Choroid plexus epithelial cell (primary cell): Measurements from ENCODE around the gene PDCD4.

Experiments
- DNase-seq: peaks from one replicate; pipeline ENCODE4 v3.0.0-alpha.2; 2010; ENCODE audit warnings: low read depth
- H3K4me3 ChIP-seq: 2 replicates; pipeline ENCODE4 v1.5.1; 2011; ENCODE audit warnings: low read depth, mild to moderate bottlenecking, control low read depth, low read length, moderate library complexity
- TF ChIP-seq, protein P1 (sequence below): conservative IDR thresholded peaks from 2 replicates; pipeline ENCODE4 v1.5.1; 2011; ENCODE audit warnings: low read depth, mild to moderate bottlenecking, control low read depth, inconsistent platforms, low read length, moderate library complexity

PDCD4 gene

DNA sequence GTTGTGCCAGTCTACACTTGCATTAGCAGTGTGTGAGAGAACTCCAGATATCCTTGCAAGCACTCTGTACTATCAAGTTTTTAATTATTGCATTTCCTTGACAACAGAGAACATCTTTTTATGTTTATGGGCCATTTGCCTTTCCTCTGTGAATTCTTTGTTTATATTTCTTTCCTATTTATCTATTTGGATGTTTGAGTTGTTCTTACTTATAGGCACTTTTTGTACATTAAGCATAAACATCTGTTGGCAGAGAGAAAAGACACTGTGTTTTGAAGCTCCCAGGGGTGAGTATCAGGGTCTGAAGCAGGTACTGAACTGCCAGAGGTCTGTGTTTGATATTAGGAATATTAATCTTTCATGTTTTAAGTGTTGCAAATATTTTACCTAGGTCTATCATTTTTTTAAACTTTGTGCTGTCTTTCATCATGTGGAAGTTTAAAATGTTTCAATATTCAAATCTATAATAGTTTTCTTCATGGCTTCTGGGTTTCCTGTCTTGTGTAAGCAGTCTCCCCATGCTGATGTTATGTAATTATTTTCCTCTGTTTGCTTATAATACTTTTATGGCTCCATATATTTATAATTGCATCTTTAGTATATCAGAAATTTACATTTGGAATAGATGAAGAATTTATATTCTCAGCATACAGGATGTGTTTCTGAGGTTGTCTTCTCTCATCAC is 17.7 kb upstream of the PDCD4 start:
- no peak overlapping the region for H3K4me3 ChIP-seq
- TF ChIP-seq, protein P1, sequence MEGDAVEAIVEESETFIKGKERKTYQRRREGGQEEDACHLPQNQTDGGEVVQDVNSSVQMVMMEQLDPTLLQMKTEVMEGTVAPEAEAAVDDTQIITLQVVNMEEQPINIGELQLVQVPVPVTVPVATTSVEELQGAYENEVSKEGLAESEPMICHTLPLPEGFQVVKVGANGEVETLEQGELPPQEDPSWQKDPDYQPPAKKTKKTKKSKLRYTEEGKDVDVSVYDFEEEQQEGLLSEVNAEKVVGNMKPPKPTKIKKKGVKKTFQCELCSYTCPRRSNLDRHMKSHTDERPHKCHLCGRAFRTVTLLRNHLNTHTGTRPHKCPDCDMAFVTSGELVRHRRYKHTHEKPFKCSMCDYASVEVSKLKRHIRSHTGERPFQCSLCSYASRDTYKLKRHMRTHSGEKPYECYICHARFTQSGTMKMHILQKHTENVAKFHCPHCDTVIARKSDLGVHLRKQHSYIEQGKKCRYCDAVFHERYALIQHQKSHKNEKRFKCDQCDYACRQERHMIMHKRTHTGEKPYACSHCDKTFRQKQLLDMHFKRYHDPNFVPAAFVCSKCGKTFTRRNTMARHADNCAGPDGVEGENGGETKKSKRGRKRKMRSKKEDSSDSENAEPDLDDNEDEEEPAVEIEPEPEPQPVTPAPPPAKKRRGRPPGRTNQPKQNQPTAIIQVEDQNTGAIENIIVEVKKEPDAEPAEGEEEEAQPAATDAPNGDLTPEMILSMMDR = no peak
- DNase-seq = no peak

DNA sequence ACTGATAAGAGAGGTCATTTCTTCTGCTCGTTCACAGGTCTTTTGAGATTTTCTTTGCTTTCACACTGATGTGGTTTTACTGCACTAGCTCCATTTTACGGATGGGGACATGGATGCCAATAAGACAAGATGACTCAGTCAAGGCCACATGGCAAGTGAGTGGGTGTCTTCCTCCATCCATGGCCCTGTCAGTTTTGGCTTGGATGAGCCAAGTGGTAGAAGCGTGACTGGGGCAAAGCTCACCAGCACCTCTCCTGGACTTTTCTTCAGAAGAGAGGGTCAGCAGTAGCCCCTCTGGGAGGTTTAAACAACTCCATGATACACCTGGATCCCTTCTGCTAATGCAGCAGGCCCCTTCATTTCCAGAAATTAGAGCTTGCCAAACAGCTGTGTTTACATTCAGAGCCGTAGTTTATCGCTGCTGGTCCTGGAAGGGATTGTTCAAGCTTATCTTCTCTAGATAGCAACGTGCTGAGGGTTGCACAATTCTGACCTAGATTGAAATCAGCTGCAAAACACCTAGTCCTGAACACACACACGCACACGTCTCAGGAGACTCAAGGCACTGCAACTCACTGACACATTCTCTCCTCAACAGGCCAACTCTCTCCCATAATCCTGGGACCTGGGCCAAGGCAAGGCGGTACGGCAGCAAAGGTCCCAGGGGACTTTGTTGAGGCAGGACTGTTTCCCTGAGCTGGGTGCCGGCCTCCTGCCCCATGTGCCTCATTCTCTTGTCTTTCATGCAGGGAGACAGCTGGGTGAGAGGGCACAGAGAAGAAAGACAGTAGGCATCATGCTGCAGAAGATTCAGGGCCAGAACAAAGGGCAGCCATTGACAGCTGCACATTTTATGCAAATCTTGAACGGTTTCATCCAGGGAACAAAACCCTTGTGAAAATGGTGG is 14.2 kb upstream of the PDCD4 start:
- TF ChIP-seq, protein P1 = no peak
- DNase-seq = peak; percentile 72
- no peak overlapping the region for H3K4me3 ChIP-seq

DNA sequence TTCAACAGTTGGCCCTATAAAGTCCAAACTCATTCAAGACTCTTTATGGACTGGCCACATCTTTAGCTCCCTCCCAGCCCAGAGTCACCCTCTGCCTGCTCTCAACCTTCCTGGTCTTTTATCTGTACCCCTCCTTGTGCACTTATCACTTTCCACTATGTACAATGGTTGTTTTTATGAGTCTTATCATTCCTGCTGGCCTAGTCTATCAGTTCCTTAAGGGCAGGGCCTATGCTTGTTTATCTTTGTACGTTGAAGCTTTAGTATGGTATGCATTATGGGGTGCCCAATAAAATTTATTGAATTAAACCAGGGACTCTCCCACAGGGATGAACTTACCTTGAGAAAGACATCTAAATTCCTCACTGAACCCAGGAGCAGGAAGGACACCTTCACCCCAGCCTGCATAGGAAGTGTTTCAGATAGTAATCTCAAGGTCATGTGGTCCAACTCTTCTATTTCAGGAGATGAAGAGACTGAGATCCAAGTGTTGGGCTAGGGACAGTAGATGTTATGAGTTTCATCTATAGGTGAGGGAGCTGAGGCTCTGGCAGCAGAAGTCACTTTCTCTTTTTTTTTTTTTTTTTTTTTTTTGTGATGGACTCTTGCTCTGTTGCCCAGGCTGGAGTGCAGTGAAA is 13.3 kb upstream of the PDCD4 start:
- DNase-seq = no peak

DNA sequence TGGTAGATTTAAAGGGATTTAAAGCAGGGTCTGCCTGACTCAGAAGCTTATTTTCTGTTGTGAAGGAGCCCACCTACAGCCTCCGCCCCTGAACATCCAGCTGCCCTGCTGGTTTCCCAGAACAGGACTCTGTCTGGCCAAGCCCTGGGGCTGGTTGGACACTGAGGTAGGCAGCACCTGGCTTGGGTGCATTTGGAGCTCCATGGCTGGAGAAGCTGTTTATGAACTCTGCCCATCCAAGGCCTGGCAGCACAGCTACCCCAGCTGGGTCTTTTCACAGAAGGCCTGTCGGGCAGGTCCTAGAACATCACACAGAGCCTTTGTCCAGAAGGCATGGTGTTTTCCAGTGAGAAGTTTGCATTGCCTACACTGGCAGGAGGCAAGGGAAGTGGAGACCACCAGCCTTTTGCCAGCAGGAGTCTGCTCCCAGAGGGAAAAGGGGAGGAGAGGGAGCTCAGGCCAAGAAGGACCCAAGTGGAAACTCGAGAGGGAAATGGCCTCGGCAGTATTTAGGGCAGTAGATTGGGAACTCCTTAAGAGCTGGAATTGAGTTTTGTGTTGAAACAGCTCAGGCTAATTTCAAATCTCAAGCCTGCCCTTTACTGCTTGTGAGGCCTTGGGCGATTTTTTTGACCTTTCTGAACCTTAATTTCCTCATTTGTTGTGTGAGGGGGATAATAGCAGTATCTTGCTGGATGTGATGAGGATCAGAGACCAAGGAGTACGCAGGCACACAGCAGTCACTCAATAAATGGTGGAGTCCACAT is 12.3 kb upstream of the PDCD4 start:
- no peak for DNase-seq
- H3K4me3 ChIP-seq = no peak overlapping the region
- TF ChIP-seq, protein P1 = no peak

More for the DNA sequence above, 13.3 kb upstream of the PDCD4 start:
- TF ChIP-seq, protein P1 = no peak
- no peak overlapping the region for H3K4me3 ChIP-seq

DNA sequence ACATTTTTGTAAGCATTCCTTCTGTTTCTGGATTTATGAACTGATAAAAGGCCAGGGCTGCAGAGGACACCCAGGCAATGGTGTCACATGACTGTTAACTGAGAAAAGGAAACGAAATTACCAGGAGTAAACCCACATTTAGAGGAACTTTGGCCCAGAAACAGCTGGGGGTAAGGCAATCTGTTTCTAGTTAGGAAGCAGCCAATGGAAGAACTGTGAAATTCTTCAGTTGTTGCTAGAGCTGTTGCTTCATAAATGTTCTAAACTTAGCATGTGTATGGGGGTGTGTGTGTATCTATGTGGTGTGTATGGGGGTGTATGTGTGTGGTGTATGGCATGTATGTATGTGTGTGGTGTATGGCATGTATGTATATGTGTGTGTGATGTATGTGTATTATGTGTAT is 11.8 kb upstream of the PDCD4 start:
- TF ChIP-seq, protein P1 = no peak
- no peak overlapping the region for H3K4me3 ChIP-seq
- DNase-seq = peak; percentile 93

DNA sequence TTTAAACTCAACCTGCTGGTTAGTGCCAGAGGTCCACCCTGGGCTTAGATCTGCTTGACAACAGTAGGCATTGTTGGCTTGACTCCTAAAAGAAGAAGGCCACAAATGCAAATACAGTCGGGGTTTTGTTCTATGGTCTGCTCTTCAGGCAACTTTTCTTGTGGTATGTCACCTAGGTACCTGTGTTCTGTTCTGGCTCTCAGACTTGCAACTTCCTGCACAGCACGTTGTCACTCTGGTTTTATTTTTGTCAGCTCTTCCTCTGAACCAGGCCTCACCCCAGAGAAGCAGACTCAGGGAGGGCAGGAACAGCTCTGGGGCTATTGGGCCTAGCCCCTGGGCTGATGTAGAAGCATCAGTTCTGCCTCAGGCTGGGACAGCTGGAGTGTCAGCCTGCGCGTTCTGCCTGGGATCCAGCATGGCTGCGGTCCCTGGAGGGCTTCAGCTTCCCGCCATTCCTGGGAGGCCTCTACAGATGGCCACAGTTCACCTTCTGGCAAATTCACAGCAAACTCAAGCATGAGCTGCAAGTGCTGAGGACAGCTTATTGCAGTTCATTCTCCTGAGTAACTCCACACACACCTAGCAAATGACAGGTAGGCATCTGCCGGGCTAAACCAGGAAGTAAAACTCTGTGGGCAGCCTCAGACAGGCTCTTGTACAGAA is 11.0 kb upstream of the PDCD4 start:
- DNase-seq = no peak
- H3K4me3 ChIP-seq = no peak overlapping the region
- TF ChIP-seq, protein P1 = no peak
